HL-60 (cell line): ENCODE results near the gene EHHADH.

ENCODE experiments used
- TF ChIP-seq, protein P1 (sequence below): IDR thresholded peaks from one replicate; pipeline ENCODE4 v1.5.1; 2011; ENCODE audit warnings: low read length, control low read depth, inconsistent platforms; ENCODE audit not compliant: insufficient read depth
- TF ChIP-seq, protein P2 (sequence below): IDR thresholded peaks from 2 replicates; pipeline ENCODE4 v1.6.1; 2012; ENCODE audit warnings: low read depth; ENCODE audit not compliant: insufficient replicate concordance

DNA sequence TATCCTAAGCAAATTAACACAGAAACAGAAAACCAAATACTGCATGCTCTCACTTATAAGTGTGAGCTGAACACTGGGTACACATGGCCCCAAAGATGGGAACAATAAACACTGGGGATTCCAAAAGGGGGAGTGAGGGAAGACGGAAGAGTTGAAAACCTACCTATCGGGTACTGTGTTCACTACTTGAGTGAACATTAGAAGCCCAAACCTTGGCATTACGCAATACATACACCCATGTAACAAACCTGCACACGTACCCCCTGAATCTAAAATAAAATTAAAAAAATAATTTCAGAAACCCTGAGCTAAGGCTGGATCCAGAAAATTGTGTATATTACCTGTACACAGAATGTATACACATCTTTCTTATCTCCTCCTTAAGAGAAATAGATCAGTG, 58.2 kb downstream of the EHHADH start:
- TF ChIP-seq, protein P1, sequence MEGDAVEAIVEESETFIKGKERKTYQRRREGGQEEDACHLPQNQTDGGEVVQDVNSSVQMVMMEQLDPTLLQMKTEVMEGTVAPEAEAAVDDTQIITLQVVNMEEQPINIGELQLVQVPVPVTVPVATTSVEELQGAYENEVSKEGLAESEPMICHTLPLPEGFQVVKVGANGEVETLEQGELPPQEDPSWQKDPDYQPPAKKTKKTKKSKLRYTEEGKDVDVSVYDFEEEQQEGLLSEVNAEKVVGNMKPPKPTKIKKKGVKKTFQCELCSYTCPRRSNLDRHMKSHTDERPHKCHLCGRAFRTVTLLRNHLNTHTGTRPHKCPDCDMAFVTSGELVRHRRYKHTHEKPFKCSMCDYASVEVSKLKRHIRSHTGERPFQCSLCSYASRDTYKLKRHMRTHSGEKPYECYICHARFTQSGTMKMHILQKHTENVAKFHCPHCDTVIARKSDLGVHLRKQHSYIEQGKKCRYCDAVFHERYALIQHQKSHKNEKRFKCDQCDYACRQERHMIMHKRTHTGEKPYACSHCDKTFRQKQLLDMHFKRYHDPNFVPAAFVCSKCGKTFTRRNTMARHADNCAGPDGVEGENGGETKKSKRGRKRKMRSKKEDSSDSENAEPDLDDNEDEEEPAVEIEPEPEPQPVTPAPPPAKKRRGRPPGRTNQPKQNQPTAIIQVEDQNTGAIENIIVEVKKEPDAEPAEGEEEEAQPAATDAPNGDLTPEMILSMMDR: no peak
- TF ChIP-seq, protein P2, sequence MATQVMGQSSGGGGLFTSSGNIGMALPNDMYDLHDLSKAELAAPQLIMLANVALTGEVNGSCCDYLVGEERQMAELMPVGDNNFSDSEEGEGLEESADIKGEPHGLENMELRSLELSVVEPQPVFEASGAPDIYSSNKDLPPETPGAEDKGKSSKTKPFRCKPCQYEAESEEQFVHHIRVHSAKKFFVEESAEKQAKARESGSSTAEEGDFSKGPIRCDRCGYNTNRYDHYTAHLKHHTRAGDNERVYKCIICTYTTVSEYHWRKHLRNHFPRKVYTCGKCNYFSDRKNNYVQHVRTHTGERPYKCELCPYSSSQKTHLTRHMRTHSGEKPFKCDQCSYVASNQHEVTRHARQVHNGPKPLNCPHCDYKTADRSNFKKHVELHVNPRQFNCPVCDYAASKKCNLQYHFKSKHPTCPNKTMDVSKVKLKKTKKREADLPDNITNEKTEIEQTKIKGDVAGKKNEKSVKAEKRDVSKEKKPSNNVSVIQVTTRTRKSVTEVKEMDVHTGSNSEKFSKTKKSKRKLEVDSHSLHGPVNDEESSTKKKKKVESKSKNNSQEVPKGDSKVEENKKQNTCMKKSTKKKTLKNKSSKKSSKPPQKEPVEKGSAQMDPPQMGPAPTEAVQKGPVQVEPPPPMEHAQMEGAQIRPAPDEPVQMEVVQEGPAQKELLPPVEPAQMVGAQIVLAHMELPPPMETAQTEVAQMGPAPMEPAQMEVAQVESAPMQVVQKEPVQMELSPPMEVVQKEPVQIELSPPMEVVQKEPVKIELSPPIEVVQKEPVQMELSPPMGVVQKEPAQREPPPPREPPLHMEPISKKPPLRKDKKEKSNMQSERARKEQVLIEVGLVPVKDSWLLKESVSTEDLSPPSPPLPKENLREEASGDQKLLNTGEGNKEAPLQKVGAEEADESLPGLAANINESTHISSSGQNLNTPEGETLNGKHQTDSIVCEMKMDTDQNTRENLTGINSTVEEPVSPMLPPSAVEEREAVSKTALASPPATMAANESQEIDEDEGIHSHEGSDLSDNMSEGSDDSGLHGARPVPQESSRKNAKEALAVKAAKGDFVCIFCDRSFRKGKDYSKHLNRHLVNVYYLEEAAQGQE: no peak
